Astrocyte (in vitro differentiated cells and primary cell): ENCODE results near the gene GID8.

Experiments
- EZH2 ChIP-seq: IDR thresholded peaks from 2 replicates; pipeline ENCODE4 v1.6.1; 2012; ENCODE audit warnings: mild to moderate bottlenecking, low read length, inconsistent platforms; ENCODE audit not compliant: insufficient read depth
- TF ChIP-seq, protein P1 (sequence below): IDR thresholded peaks from 2 replicates; pipeline ENCODE4 v1.5.1; 2011; ENCODE audit warnings: low read depth, mild to moderate bottlenecking, inconsistent platforms, low read length, moderate library complexity; ENCODE audit not compliant: insufficient read depth

DNA sequence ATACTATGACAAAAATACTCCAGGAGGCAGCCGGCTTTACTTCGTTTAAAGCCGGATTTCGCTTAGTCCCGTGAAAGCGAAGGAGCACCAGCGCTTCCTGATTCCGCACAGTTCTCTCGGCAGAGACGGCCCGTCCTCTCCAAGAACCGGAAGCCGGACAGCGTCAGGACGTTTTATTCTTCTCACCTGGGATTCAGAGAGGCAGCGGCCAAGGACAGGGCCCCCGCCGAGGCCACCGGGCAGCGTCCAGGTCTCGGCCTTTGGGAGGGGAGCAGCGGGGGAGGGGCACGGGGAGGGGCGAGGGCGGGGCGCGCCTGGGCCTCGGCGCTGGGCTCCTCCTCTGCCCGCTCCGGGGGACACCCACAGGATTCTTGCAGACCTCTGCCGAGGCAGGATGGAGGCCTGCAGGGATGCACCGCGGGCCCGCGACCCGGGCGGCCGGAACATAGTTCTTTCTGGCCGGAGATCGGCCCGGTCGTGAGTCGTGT lies 8.9 kb upstream of the GID8 start:
- TF ChIP-seq EZH2: no peak
- TF ChIP-seq, protein P1, sequence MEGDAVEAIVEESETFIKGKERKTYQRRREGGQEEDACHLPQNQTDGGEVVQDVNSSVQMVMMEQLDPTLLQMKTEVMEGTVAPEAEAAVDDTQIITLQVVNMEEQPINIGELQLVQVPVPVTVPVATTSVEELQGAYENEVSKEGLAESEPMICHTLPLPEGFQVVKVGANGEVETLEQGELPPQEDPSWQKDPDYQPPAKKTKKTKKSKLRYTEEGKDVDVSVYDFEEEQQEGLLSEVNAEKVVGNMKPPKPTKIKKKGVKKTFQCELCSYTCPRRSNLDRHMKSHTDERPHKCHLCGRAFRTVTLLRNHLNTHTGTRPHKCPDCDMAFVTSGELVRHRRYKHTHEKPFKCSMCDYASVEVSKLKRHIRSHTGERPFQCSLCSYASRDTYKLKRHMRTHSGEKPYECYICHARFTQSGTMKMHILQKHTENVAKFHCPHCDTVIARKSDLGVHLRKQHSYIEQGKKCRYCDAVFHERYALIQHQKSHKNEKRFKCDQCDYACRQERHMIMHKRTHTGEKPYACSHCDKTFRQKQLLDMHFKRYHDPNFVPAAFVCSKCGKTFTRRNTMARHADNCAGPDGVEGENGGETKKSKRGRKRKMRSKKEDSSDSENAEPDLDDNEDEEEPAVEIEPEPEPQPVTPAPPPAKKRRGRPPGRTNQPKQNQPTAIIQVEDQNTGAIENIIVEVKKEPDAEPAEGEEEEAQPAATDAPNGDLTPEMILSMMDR: no peak
